Measurements from ENCODE around the gene GSAP.

DNA sequence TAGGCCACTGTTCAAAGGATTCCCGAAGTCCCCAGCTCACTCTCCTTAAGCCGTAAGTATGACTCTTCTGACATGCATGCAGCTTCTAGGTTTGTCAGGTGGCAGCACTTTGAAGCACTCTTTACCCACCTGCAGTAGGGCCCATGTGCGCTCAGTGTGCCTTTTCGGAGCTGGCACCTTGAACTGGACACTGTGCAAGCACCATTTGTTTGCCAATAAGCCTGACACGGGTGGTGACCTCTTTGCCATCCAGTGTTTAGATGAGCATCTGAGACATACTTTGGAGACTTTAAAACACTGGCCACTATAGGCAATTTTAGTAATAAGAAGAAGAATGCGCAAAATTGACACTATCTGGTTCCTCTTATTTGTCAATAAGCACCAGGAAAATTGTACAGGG lies 45.7 kb upstream of the GSAP start:
- TF ChIP-seq, protein P1, sequence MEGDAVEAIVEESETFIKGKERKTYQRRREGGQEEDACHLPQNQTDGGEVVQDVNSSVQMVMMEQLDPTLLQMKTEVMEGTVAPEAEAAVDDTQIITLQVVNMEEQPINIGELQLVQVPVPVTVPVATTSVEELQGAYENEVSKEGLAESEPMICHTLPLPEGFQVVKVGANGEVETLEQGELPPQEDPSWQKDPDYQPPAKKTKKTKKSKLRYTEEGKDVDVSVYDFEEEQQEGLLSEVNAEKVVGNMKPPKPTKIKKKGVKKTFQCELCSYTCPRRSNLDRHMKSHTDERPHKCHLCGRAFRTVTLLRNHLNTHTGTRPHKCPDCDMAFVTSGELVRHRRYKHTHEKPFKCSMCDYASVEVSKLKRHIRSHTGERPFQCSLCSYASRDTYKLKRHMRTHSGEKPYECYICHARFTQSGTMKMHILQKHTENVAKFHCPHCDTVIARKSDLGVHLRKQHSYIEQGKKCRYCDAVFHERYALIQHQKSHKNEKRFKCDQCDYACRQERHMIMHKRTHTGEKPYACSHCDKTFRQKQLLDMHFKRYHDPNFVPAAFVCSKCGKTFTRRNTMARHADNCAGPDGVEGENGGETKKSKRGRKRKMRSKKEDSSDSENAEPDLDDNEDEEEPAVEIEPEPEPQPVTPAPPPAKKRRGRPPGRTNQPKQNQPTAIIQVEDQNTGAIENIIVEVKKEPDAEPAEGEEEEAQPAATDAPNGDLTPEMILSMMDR (IDR thresholded peaks at IDR 0.05; ENCODE audit: low read length): no peak
- TF ChIP-seq EZH2 (IDR thresholded peaks at IDR 0.05; ENCODE audit: borderline replicate concordance, low read length): no peak

All from OCI-LY1 (cell line).